ENCODE results near the gene DOP1A.

Gene DOP1A, protein sequence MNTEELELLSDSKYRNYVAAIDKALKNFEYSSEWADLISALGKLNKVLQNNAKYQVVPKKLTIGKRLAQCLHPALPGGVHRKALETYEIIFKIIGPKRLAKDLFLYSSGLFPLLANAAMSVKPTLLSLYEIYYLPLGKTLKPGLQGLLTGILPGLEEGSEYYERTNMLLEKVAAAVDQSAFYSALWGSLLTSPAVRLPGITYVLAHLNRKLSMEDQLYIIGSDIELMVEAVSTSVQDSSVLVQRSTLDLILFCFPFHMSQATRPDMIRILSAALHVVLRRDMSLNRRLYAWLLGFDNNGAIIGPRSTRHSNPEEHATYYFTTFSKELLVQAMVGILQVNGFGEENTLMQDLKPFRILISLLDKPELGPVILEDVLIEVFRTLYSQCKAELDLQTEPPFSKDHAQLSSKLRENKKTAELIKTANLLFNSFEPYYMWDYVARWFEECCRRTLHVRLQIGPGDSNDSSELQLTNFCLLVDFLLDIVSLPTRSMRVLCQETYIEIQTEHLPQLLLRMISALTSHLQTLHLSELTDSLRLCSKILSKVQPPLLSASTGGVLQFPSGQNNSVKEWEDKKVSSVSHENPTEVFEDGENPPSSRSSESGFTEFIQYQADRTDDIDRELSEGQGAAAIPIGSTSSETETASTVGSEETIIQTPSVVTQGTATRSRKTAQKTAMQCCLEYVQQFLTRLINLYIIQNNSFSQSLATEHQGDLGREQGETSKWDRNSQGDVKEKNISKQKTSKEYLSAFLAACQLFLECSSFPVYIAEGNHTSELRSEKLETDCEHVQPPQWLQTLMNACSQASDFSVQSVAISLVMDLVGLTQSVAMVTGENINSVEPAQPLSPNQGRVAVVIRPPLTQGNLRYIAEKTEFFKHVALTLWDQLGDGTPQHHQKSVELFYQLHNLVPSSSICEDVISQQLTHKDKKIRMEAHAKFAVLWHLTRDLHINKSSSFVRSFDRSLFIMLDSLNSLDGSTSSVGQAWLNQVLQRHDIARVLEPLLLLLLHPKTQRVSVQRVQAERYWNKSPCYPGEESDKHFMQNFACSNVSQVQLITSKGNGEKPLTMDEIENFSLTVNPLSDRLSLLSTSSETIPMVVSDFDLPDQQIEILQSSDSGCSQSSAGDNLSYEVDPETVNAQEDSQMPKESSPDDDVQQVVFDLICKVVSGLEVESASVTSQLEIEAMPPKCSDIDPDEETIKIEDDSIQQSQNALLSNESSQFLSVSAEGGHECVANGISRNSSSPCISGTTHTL (N-terminal part only)

DNA sequence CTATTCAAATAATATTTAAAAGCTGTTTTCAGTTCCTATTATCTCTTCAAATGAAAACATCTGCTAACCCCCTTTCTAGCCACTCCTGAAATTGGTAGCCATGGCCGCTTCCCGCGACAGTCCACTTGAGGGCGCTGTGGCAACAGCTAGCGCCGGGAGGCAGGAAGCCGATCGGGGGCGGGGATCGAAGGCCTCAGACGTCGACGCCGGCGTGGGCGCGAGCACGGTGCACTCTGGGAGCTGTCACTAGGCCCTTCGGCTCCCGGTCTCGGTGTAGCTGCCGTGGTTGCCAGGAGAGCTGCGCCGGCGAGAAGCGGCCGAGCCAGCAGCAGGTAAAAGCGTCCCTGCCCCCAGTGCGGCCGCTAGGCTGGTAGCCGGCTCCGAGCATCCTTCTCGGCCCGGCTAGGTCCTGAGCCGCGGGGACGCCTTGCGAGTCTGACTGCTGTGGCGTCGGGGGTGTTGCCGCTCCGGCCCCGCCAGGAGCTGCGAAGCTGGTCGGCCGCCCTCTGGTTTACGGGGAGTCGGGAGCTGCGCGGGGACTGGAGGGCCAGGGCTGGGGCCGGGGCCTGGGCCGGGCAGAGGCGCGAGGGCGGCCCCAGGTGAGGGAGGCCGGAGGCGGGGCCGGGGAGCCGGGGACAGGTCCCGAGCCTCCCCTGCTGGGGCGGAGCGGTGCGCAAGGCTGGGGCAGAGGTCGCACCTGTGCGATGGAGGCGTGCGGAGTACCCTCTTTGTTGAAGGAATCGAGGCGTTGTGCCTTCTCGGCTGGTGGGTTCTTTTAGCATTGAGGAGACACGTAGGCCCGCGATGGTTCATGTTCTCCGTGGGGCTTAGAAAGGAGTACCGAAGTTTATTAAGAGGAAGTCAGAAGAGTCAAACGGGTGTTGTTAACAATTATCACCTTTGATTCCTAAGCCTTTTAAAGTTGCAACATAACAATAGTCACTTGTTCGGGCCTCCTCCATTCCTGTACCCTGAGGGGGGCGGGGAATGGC is at the start of gene DOP1A:
Gene DOP1A (plus strand): TSS at position 224 of the 992 bp plus-strand sequence. CDS start 29,307 bp downstream, outside the sequence.
- peak within 1 kb of the TSS; percentile 77 for H3K27ac ChIP-seq
- peak; percentile 87 for TF ChIP-seq ZFX (IDR thresholded peaks at IDR 0.05)
- TF ChIP-seq, protein P1, sequence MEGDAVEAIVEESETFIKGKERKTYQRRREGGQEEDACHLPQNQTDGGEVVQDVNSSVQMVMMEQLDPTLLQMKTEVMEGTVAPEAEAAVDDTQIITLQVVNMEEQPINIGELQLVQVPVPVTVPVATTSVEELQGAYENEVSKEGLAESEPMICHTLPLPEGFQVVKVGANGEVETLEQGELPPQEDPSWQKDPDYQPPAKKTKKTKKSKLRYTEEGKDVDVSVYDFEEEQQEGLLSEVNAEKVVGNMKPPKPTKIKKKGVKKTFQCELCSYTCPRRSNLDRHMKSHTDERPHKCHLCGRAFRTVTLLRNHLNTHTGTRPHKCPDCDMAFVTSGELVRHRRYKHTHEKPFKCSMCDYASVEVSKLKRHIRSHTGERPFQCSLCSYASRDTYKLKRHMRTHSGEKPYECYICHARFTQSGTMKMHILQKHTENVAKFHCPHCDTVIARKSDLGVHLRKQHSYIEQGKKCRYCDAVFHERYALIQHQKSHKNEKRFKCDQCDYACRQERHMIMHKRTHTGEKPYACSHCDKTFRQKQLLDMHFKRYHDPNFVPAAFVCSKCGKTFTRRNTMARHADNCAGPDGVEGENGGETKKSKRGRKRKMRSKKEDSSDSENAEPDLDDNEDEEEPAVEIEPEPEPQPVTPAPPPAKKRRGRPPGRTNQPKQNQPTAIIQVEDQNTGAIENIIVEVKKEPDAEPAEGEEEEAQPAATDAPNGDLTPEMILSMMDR (conservative IDR thresholded peaks at IDR 0.05): peak; percentile 93

DNA sequence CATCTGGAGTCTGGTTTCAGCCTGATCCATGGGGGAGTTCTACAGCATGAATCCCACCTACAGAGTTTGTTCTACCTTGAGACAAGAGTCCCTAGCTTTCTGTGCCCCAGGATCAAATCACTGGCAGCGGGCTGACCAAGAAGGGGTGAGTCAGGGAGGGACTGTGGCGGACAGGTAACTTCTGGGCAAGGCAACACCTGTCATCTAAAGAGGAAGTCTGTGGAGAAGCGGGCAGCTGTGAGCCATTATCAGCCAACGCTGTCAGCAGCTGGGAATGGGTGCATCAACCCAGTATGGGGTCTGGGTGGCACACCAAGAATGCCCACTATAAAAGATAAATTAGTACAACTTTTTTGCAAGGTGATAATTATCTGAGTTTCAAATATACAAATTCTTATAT is 47.7 kb upstream of the DOP1A start:
- TF ChIP-seq ZFX (IDR thresholded peaks at IDR 0.05): no peak
- TF ChIP-seq, protein P1 (conservative IDR thresholded peaks at IDR 0.05): no peak
- no peak overlapping the region for H3K27ac ChIP-seq

DNA sequence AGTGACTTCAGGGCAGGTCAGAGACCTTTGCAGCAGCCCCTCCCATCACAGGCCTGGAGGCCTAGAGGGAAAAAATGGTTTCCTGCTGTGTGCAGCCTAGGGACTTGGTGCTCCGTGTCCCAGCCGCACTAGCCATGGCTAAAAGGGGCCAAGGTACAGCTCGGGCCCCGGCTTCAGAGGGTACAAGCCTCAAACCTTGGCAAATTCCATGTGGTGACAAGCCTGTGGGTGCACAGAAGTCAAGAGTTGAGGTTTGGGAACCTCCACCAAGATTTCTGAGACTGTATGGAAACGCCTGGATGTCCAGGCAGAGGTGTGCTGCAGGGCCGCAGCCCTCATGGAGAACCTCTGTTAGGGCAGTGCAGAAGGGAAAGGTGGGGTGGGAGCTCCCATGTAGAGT is 35.8 kb upstream of the DOP1A start:
- TF ChIP-seq ZFX (IDR thresholded peaks at IDR 0.05): no peak
- TF ChIP-seq, protein P1 (conservative IDR thresholded peaks at IDR 0.05): no peak
- H3K27ac ChIP-seq: no peak overlapping the region

DNA sequence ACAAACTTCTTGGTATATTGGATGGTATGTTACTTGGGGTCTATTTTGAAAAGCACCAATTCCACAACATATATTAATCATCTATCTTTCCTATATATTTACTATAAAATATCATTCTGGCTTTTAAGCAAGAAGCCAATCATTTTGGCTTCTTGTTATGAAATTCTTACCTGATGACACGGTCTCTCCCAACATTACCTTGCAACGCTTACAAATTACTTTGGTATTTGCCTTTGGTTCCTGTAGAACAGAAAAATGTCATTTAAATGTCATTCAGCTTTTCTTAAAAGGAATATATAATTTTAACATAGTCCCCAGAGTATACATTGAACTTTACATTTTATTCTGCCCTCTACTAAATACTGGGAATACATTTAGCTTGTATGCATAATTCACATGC is 29.2 kb upstream of the DOP1A start:
- no peak for TF ChIP-seq ZFX (IDR thresholded peaks at IDR 0.05)
- TF ChIP-seq, protein P1 (conservative IDR thresholded peaks at IDR 0.05): no peak
- H3K27ac ChIP-seq: no peak overlapping the region

DNA sequence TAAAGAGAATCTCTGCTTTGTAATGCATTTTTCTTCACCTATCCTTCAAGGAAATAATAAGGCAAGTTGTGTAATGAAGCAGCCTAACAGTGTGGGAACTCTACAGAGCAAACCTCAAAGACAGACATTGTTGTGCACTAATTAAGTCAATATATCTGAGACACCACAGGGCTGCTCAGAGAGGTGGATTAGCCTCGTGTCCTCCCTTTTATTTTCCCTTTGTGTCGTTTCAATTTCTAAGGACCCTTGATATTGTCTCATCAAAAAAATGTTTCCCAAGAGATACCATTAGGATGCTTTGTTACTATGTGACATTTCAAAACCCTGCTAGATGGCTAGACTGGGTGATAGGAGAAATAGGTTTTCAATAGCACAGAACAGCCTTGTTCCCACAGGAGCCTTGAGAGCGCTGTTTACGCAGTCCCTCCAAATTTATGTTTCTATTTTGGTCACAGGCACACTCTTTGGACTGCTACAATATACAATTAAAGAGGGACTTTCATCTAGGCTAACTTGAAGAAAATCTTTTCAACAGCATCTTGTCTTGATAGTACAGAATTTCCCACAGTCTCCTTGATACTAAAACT is 24.9 kb upstream of the DOP1A start:
- TF ChIP-seq, protein P1 (conservative IDR thresholded peaks at IDR 0.05): no peak
- no peak for TF ChIP-seq ZFX (IDR thresholded peaks at IDR 0.05)
- no peak overlapping the region for H3K27ac ChIP-seq
